SHP77 treated with DMSO at 0.1 percent for 48 hours (cell line): Measurements from ENCODE around the gene KRTAP2-4.
"Not testable (repeated sequence)": the region's sequence is repeated elsewhere in the genome, so short reads cannot be mapped to it uniquely, and the experiment has no call there.

Experiments
- DNase-seq: peaks from one replicate; lab custom pipeline; 2025; lab: John Stamatoyannopoulos, UW

Gene KRTAP2-4

GRCh38 chr17:41065829-41066624 is at the start of gene KRTAP2-4:
Gene KRTAP2-4 (minus strand): TSS chr17:41065879. CDS start chr17:41065845, 34 bp downstream.
- no peak for DNase-seq

GRCh38 chr17:41111151-41111885 is 45.6 kb upstream of the KRTAP2-4 start:
- DNase-seq = no peak

- not testable (repeated sequence) for DNase-seq
These were observed 43.2 kb upstream of the KRTAP2-4 start for GRCh38 chr17:41108728-41109386.

- no peak for DNase-seq
These were observed 42.3 kb upstream of the KRTAP2-4 start for GRCh38 chr17:41107941-41108450.

GRCh38 chr17:41105347-41105746 is 39.7 kb upstream of the KRTAP2-4 start, which contains the start of gene KRTAP4-9:
Gene KRTAP4-9 (plus strand): TSS chr17:41105389. CDS start chr17:41105389, 0 bp downstream.
- not testable (repeated sequence) for DNase-seq

- DNase-seq = not testable (repeated sequence)
These were observed 38.8 kb upstream of the KRTAP2-4 start for GRCh38 chr17:41104386-41105038.

GRCh38 chr17:41103896-41104295 is 38.2 kb upstream of the KRTAP2-4 start:
- no peak for DNase-seq

- DNase-seq = no peak
These were observed 36.0 kb upstream of the KRTAP2-4 start, which contains the start of gene KRTAP4-16 for GRCh38 chr17:41101586-41102259. Gene KRTAP4-16 (minus strand): TSS chr17:41102209. CDS start chr17:41102209, 0 bp downstream.

- not testable (repeated sequence) for DNase-seq
These were observed 34.2 kb upstream of the KRTAP2-4 start for GRCh38 chr17:41099682-41100480.

GRCh38 chr17:41098481-41098880 is 32.8 kb upstream of the KRTAP2-4 start:
- DNase-seq = no peak

GRCh38 chr17:41098042-41098441 is 32.4 kb upstream of the KRTAP2-4 start, which contains the start of gene KRTAP4-8:
Gene KRTAP4-8 (minus strand): TSS chr17:41098142. CDS start chr17:41098084, 58 bp downstream.
- DNase-seq = no peak

GRCh38 chr17:41096055-41096454 is 30.4 kb upstream of the KRTAP2-4 start:
- no peak for DNase-seq

GRCh38 chr17:41088760-41089352 is 23.2 kb upstream of the KRTAP2-4 start:
- DNase-seq = not testable (repeated sequence)

GRCh38 chr17:41084100-41084856 is 18.6 kb upstream of the KRTAP2-4 start, which contains the start of gene KRTAP4-7:
Gene KRTAP4-7 (plus strand): TSS chr17:41084150. CDS start chr17:41084207, 57 bp downstream.
- not testable (repeated sequence) for DNase-seq

- not testable (repeated sequence) for DNase-seq
These were observed 17.7 kb upstream of the KRTAP2-4 start for GRCh38 chr17:41083427-41083826.

- DNase-seq = no peak
These were observed 16.9 kb upstream of the KRTAP2-4 start for GRCh38 chr17:41082626-41083025.

- DNase-seq = no peak
These were observed 11.1 kb upstream of the KRTAP2-4 start for GRCh38 chr17:41076788-41077187.

- DNase-seq = no peak
These were observed 8.0 kb upstream of the KRTAP2-4 start for GRCh38 chr17:41073676-41074075.
